NCI-H774 (cell line): ENCODE measurements around the gene ZBTB16.
"Not testable (repeated sequence)": the region's sequence is repeated elsewhere in the genome, so short reads cannot be mapped to it uniquely, and the experiment has no call there.

ENCODE experiments used
- DNase-seq: peaks from one replicate; lab custom pipeline; 2025; lab: John Stamatoyannopoulos, UW

ZBTB16 gene

GRCh38 chr11:114042234-114042633 lies 17.3 kb upstream of the ZBTB16 start:
- DNase-seq = no peak

- DNase-seq = no peak
Observed at GRCh38 chr11:114044042-114044871, 15.3 kb upstream of the ZBTB16 start.

DNA sequence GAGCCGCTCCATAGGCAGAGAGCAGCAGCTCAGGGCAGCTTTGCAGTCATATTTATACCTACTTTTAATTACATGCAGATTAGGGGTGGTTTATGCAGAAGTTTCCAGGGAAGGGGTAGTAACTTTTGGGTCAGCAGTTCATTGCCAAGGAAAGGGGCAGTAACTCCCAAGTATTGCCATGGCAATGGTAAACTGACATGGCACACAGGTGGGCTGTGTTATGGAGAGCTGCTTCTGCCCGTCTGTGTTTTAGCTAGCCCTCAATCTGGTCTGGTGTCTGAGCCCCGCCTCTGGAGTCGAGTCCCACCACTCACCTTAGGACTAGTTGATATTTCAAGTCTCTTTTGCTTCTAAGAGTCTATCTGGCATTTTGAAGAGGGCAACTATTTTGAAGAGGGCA lies 12.2 kb upstream of the ZBTB16 start:
- DNase-seq = no peak

DNA sequence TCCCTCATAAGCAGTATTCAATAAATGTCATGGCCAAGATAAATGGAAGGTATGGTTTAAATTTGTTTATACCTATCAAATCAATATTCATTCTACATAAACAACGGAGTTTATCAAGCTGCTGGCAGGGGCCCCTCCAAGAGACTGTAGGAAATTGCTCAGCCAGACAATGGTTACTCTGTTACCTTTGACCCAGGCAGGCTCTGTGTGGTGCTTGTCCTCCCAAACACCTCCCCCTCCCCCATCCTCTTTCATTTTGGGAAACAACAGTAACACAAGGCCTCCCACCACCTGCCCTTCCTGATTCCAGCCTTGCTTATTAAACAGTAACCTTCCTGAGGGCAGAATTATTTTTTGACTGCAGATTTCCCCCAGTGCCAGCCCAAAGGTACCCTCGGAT lies 10.5 kb upstream of the ZBTB16 start:
- DNase-seq = no peak

- DNase-seq = not testable (repeated sequence)
Observed at GRCh38 chr11:114049766-114050165, 9.7 kb upstream of the ZBTB16 start.

DNA sequence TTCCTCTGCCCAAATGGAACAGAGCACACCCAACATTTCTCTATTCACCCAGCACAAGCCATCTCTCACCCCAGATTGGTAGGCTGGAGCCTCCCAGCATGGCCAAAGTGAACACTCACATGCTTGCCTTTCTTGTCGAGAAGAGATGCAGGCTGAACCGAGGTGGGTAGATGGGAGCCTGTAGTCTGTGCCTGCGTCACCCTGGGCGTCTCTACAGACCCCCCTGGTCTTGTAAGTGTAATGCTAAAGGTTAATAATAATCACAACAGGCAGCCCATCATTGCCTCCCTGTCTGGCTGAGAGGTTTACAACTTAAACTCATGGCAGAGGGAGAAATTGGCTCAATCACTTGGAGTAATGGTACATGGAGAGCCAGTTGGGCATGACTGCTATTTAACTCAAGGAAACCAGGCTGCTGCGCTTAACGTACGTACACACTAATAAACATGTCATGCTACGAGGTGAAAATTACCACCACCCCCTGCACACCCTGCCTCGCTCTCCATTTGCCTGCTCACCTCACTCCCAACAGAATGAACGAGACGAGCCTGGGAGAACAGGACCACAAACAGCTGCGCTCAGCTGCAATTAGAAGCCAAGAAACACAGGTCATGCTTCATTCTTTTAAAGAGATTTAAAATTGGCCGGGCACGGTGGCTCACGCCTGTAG lies 9.1 kb upstream of the ZBTB16 start:
- no peak for DNase-seq

GRCh38 chr11:114051558-114051957 lies 8.0 kb upstream of the ZBTB16 start:
- DNase-seq = no peak

DNA sequence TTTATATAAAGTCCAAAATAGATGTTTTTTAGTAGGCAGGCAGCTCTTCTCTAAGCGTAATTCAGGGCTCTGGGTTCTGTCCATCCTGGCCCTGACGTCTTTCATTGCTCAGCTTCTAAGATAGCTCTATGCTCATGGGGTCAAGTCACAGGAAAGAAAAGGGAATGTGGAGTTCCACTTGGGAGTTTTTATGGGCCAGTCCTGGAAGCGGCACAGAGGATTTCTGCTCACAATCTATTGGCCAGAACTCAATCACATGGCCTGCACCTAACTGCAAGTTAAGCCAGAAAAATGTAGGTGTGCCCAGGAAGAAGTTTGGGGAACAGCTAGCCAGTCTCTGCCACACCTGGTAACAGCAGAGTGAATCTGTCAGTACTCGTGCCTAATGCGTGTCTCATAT lies 7.4 kb upstream of the ZBTB16 start:
- DNase-seq = no peak

- no peak for DNase-seq
Observed at GRCh38 chr11:114053406-114053805, 6.1 kb upstream of the ZBTB16 start.

GRCh38 chr11:114054806-114055205 lies 4.7 kb upstream of the ZBTB16 start:
- DNase-seq = no peak

DNA sequence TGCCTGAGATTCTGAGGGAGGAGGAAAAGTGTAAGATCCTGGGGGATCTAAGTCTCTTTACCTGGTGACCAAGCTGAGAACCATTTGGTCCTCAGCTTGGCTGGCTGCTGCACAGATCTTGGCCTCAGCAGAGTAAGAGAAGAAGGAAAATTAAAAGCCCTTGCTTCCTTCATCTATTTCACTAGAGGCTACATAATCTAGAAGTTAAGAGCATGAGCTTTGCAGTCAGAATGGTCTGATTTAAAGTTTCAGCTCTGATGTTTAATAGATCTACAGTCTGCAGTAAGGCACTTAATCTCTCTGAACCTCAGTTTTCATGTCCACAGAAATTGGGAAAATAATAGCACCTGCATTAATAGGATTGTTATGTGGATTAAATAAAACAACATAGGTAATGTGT lies 3.1 kb upstream of the ZBTB16 start:
- no peak for DNase-seq

GRCh38 chr11:114057147-114057546 lies 2.4 kb upstream of the ZBTB16 start:
- DNase-seq = no peak

GRCh38 chr11:114057605-114058004 lies 1.9 kb upstream of the ZBTB16 start:
- DNase-seq = no peak

- no peak for DNase-seq
Observed at GRCh38 chr11:114058026-114058706, 1.3 kb upstream of the ZBTB16 start.

DNA sequence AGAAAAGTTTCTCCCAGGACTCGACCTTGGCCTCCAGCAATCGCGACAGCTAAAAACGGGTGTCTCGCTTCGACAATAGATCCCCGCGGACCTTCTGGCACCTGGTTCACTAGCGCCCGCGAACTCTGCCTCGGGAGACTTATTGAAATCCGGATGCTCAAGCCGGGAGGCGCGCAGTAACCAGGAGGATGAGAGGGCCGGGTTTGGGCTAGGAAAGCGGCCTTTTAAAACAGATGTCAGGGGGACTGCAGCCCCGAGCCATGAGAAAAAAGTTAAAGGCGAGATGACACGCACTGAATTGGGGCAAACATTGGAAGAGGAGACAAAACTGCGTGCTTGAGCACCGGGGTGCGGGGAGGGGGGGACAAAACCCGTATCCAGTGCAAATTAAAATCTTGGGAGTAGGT lies 637 bp upstream of the ZBTB16 start:
- no peak for DNase-seq

- DNase-seq = peak; percentile 29
Observed at GRCh38 chr11:114059984-114060391, 477 bp downstream of the ZBTB16 start.

DNA sequence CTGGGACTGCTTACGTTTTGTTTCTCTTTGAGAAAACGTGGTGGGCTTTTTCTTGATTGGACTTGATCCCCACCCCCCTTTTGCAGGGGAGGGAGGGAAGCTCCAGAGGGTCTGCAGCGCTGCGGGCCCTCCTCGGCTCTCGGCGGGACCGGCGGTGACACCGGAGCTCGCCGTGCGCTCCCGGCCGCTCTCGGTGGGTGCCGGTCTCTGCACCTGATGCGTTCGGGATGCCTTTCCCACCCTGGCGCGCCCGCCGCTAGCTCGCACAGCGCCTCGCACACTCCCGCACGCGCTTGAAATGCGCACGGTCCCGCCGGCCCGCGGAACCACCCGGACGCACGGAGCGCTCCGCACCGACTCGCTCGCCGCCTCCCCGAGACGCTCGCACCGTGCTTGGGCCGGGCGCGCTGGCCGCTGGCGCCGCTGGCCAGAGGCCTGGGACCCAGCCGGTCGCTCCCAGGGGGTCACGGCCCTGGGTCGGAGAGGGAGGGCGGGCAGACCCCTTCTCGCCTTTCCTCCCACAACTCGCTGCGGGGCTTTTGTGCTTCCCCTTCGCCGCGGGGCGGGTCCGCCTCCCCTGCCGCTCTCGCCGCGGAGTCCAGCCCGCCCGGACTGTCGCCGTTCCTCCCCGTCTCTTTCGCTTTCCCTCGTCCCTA lies 1.0 kb downstream of the ZBTB16 start:
- peak; percentile 60 for DNase-seq

- DNase-seq = no peak
Observed at GRCh38 chr11:114061048-114061680, 1.7 kb downstream of the ZBTB16 start.

DNA sequence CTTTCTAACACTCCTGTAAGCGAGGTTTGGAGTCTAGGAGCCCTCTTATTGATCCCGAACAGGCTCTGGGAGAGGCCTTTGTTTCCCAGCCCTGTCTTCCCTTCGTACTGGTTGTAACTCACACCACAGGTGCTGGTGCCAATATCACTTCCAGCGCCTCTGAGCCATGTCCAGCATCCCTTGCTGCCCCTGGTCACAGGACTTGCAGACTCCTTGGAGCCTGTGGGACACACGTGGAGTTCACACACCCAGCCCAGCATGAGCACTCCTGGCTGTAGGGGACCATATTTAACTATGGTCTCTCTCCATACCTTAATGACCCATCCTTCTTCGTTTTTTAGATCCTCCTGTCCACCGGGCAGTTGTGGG lies 2.2 kb downstream of the ZBTB16 start:
- DNase-seq = no peak

DNA sequence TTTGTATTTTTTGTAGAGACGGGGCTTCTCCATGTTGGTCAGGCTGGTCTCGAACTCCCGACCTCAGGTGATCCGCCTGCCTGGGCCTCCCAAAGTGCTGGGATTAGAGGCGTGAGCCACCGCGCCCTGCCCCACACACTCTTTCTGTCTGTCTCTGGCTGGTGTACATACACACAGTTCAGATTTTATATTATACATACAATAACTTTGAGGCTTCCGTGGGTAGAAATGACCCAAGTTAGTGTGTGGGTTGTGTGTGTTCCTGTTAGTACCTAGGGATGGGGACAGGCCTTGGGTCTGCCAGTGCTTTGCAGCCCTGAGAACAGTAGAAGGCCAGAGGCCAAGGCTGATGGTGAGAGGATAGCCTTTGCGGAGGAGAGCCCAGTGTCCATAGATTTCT lies 2.8 kb downstream of the ZBTB16 start:
- no peak for DNase-seq

DNA sequence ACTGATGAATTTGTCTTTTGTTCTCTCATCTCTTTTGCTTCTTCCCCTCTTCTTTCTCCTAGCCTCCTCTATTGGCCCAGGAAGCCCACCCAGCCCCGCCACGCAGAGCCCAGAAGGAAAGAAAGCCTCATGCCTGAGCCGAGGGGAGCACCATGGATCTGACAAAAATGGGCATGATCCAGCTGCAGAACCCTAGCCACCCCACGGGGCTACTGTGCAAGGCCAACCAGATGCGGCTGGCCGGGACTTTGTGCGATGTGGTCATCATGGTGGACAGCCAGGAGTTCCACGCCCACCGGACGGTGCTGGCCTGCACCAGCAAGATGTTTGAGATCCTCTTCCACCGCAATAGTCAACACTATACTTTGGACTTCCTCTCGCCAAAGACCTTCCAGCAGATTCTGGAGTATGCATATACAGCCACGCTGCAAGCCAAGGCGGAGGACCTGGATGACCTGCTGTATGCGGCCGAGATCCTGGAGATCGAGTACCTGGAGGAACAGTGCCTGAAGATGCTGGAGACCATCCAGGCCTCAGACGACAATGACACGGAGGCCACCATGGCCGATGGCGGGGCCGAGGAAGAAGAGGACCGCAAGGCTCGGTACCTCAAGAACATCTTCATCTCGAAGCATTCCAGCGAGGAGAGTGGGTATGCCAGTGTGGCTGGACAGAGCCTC lies 3.8 kb downstream of the ZBTB16 start:
- DNase-seq = no peak

DNA sequence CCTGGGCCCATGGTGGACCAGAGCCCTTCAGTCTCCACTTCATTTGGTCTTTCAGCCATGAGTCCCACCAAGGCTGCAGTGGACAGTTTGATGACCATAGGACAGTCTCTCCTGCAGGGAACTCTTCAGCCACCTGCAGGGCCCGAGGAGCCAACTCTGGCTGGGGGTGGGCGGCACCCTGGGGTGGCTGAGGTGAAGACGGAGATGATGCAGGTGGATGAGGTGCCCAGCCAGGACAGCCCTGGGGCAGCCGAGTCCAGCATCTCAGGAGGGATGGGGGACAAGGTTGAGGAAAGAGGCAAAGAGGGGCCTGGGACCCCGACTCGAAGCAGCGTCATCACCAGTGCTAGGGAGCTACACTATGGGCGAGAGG lies 4.3 kb downstream of the ZBTB16 start:
- no peak for DNase-seq
